Measurements from ENCODE around the gene COL4A1.

COL4A1 gene

DNA sequence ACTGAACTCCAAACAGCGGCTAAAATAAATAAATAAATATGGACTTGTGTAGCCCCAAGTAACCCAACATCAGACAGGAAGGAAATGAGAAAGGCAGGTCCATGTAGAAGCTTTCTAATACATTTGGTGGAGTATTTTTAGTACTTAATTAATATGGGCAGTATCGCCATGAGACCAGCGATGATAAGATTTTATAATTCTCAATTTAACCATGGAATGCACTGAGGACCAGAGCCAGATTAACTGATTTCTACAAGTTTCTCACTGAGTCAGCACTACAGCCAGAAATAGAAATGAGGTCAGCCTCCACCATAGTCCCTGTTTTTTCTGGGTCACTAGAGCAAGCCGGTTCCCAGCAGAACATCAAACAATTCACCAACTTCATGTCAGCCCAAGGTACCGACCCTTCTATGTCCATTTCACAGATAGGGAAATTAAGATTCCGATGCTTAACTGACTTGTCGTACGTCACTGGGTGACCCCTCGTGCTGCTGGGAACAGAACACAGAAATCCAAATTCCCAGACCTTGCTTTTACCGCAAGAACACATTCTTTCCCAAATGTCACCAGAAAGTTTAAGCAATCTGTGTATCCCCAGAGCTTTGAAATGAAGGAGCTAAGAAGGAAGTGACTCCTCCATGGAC, 90.4 kb downstream of the COL4A1 start:
- DNase-seq (ENCODE audit: low read depth), result no peak
- TF ChIP-seq, protein P1, sequence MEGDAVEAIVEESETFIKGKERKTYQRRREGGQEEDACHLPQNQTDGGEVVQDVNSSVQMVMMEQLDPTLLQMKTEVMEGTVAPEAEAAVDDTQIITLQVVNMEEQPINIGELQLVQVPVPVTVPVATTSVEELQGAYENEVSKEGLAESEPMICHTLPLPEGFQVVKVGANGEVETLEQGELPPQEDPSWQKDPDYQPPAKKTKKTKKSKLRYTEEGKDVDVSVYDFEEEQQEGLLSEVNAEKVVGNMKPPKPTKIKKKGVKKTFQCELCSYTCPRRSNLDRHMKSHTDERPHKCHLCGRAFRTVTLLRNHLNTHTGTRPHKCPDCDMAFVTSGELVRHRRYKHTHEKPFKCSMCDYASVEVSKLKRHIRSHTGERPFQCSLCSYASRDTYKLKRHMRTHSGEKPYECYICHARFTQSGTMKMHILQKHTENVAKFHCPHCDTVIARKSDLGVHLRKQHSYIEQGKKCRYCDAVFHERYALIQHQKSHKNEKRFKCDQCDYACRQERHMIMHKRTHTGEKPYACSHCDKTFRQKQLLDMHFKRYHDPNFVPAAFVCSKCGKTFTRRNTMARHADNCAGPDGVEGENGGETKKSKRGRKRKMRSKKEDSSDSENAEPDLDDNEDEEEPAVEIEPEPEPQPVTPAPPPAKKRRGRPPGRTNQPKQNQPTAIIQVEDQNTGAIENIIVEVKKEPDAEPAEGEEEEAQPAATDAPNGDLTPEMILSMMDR (IDR thresholded peaks at IDR 0.05; ENCODE audit: insufficient read depth, low read depth, low read length, missing control alignments), result no peak
- no peak overlapping the region for H3K4me3 ChIP-seq (ENCODE audit: low read depth, low read length)

DNA sequence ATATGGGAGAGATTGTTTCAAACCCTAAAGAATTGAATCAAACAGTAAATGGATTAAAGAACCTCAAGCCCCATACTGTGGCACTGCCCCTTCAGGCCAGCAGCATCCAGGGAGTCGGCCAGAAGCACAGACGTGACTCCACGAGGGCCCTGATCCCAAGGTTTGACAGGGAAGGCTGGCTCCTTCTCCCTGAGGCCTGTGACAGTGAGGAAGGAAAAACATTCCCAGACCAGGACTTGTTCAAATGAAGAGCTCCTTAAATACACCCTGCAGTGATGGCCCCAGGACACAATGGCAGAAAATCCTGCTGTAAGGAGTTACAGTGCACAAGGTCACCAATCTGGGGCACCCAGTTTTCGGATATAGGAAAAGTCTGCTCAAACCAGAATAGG, 91.0 kb downstream of the COL4A1 start:
- TF ChIP-seq, protein P1 (IDR thresholded peaks at IDR 0.05; ENCODE audit: insufficient read depth, low read depth, low read length, missing control alignments), result no peak
- DNase-seq (ENCODE audit: low read depth), result no peak
- no peak overlapping the region for H3K4me3 ChIP-seq (ENCODE audit: low read depth, low read length)

DNA sequence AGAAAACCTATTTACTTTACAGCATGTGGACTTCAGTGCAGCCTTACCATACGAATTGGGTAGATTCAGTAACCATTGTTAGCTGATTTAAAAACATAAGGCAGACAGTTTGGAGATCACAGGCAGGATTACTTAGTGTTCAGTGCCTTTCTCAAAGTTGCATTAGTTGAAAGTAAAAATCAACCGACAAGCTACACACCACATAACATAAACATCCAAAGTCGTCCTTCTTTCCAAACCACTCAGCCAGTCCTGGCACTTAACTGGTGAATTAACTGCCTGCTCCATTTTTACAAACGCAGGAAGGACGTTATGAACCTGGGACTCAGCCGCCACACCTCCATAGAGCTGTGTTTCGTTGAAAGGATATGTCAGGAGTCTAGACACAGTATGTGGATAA, 91.4 kb downstream of the COL4A1 start:
- no peak for DNase-seq (ENCODE audit: low read depth)
- H3K4me3 ChIP-seq (ENCODE audit: low read depth, low read length), result no peak overlapping the region
- TF ChIP-seq, protein P1 (IDR thresholded peaks at IDR 0.05; ENCODE audit: insufficient read depth, low read depth, low read length, missing control alignments), result no peak

DNA sequence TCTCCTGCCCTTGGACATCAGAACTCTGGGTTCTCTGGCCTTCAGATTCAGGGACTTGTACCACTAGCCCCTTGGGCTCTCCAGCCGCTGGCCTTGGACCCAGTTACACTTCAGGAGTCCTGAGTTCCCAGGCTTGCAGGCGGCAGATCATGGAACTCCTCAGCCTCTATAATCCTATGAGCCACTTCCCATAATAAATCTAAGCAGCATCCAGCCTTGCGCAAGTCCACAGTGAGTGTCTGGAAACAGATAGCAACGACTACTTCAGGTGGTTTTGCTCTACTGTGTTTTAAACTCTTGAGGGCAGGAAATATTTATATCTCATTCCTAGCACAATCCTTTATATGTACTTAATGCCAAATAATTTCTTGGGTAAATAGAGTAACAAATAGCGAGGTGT, 92.3 kb downstream of the COL4A1 start:
- no peak for DNase-seq (ENCODE audit: low read depth)
- H3K4me3 ChIP-seq (ENCODE audit: low read depth, low read length), result no peak overlapping the region

DNA sequence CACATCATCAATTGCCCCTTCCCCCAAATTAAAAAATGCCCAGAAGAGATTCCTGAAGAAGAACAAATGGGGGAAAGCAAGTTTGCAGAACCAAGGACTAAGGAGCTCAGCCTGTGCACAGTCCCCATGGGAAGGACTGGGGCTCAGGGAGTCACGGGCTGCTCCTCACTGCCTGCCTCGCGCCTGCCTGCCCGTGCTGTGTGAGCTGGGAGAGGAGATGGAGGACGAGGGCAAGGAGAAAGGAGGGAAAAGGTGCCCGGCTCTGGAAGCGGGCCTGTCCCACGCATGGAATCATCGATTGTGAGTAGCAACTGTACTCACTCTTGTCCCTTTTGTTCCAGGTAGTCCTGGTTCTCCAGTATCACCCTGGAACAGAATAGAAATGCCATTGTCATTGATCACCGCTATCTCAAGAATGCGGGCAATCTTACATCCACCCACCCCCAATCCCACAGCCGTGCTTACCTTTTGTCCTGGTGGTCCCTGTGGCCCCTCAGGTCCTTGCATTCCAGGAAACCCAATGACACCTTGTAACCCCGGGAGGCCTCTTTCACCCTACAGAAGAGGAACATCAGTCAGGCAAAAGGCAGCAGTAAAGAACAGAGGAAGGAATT, 93.4 kb downstream of the COL4A1 start:
- TF ChIP-seq, protein P1 (IDR thresholded peaks at IDR 0.05; ENCODE audit: insufficient read depth, low read depth, low read length, missing control alignments), result no peak
- no peak overlapping the region for H3K4me3 ChIP-seq (ENCODE audit: low read depth, low read length)
- DNase-seq (ENCODE audit: low read depth), result no peak

More for the DNA sequence above, 92.3 kb downstream of the COL4A1 start:
- TF ChIP-seq, protein P1 (IDR thresholded peaks at IDR 0.05; ENCODE audit: insufficient read depth, low read depth, low read length, missing control alignments), result no peak

DNA sequence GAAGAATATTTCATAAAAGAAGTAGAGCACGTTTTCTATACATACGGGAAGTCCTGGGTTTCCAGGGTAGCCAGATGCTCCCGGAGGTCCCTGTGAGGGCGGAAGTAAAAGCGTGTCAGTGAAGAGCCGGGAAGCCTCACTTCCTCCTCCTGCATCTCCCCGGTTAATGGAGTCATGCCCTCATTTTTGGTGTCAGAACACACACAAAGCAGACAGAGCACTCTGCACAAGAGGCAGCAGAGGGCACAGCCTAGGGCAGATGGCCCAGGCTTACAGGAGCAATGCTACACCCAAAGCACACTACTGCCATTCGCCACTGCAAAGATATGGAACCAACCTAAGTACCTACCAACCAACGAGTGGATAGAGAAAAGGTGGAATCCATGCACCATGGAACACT, 94.4 kb downstream of the COL4A1 start:
- H3K4me3 ChIP-seq (ENCODE audit: low read depth, low read length), result no peak overlapping the region
- DNase-seq (ENCODE audit: low read depth), result no peak
- TF ChIP-seq, protein P1 (IDR thresholded peaks at IDR 0.05; ENCODE audit: insufficient read depth, low read depth, low read length, missing control alignments), result no peak

DNA sequence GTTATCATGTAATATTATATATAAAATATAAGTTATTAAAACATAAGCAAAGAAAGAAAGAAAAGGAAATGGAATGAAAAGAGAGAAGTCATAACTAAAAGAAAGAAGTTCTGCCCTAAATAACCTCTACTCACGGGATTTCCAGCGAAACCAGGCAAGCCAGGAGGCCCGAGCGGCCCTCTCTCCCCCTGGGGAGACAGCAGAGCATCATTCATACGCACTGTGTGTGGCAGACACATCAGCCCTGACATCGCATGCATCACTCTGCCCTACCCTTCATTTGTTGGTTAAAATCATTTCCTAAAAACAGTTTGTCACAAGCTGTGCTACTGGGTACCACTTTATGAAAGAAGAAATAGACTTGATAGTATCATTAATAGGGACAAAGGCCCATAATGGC, 95.2 kb downstream of the COL4A1 start:
- TF ChIP-seq, protein P1 (IDR thresholded peaks at IDR 0.05; ENCODE audit: insufficient read depth, low read depth, low read length, missing control alignments), result no peak
- DNase-seq (ENCODE audit: low read depth), result no peak

More for the DNA sequence above, 95.2 kb downstream of the COL4A1 start:
- H3K4me3 ChIP-seq (ENCODE audit: low read depth, low read length), result no peak overlapping the region
